Choroid plexus epithelial cell (primary cell): ENCODE data around the gene CTIF.

Experiments
- DNase-seq: peaks from one replicate; pipeline ENCODE4 v3.0.0-alpha.2; 2010; ENCODE audit warnings: low read depth
- H3K4me3 ChIP-seq: 2 replicates; pipeline ENCODE4 v1.5.1; 2011; ENCODE audit warnings: low read depth, mild to moderate bottlenecking, control low read depth, low read length, moderate library complexity
- CTCF ChIP-seq: conservative IDR thresholded peaks from 2 replicates; pipeline ENCODE4 v1.5.1; 2011; ENCODE audit warnings: low read depth, mild to moderate bottlenecking, control low read depth, inconsistent platforms, low read length, moderate library complexity

Gene CTIF

GRCh38 chr18:48666613-48667012 lies 127.8 kb downstream of the CTIF start:
- H3K4me3 ChIP-seq: no peak overlapping the region
- DNase-seq: no peak
- TF ChIP-seq CTCF: no peak

GRCh38 chr18:48667276-48668254 lies 128.7 kb downstream of the CTIF start:
- no peak overlapping the region for H3K4me3 ChIP-seq
- peak; percentile 38 for DNase-seq
- peak; percentile 58 for TF ChIP-seq CTCF

GRCh38 chr18:48668466-48669179 lies 129.8 kb downstream of the CTIF start:
- peak; percentile 37 for TF ChIP-seq CTCF
- DNase-seq: no peak
- H3K4me3 ChIP-seq: no peak overlapping the region

GRCh38 chr18:48669180-48669675 lies 130.4 kb downstream of the CTIF start:
- no peak for DNase-seq
- TF ChIP-seq CTCF: no peak

GRCh38 chr18:48669991-48670750 lies 131.3 kb downstream of the CTIF start:
- TF ChIP-seq CTCF: no peak
- no peak for DNase-seq
- no peak overlapping the region for H3K4me3 ChIP-seq

More at GRCh38 chr18:48669180-48669675, 130.4 kb downstream of the CTIF start:
- H3K4me3 ChIP-seq: no peak overlapping the region

GRCh38 chr18:48670751-48671560 lies 132.1 kb downstream of the CTIF start:
- TF ChIP-seq CTCF: no peak
- no peak for DNase-seq
- H3K4me3 ChIP-seq: no peak overlapping the region
